Measurements from ENCODE around the gene C15orf39. TPM values are rescaled to one million over a fixed set of nuclear protein-coding genes. Genes with fewer than 3 reads are reported as not detected.
A peak's percentile ranks its signal among the peaks of the same experiment; 100 is the strongest.

The C15orf39 gene
- total and polyA plus RNA-seq, 2 of the 13 experiments (the other 11 are each of a cell fraction or from before 2014, with no cell fraction given) = 6.2 to 13.5 TPM

DNA sequence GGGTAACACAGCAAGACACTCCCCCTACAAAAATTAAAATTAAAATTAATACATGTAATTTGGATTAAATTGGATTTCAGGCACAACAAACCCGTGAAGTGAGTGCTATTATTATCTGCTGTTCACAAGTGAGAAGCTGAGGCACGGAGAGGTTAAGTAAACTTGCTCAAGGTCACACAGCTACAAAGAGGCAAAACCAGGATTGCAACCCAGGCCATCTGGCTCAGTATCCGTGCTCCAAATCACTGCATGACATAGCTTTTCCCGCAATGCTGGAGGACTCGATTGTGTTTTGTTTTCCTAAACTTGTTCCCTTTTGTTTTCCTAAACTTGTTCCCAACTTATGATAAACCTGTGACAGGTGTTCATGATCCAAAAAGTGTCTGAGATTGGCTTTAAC, 19.9 kb upstream of the C15orf39 start (continued):
- TF ChIP-seq ZNF441 (CRISPR knock-in tag; IDR thresholded peaks at IDR 0.05; ENCODE audit: borderline replicate concordance) (0 out of 2 replicates have a peak, but pooled peaks have one; percentile 4), HOMEZ (CRISPR knock-in tag; IDR thresholded peaks at IDR 0.05; ENCODE audit: low read depth) (no peak), ZSCAN29 (CRISPR knock-in tag; conservative IDR thresholded peaks at IDR 0.05) (no peak), ZNF550 (CRISPR knock-in tag; IDR thresholded peaks at IDR 0.05; ENCODE audit: borderline replicate concordance) (no peak), ZHX2 (IDR thresholded peaks at IDR 0.05; ENCODE audit: low read depth) (no peak), ZHX2 (CRISPR knock-in tag; IDR thresholded peaks at IDR 0.05; ENCODE audit: borderline replicate concordance) (no peak), NR2F6 (IDR thresholded peaks at IDR 0.05) (peak; percentile 72), NR2F6 (CRISPR knock-in tag; IDR thresholded peaks at IDR 0.05) (peak; percentile 79), ZNF460 (CRISPR knock-in tag; IDR thresholded peaks at IDR 0.05; ENCODE audit: borderline replicate concordance) (no peak), ZNF839 (CRISPR knock-in tag; IDR thresholded peaks at IDR 0.05; ENCODE audit: borderline replicate concordance) (no peak), CC2D1A (CRISPR knock-in tag; IDR thresholded peaks at IDR 0.05) (no peak), ZNF556 (CRISPR knock-in tag; IDR thresholded peaks at IDR 0.05; ENCODE audit: borderline replicate concordance) (no peak), POLR2G (IDR thresholded peaks at IDR 0.05; ENCODE audit: low read depth, low read length) (no peak), IKZF1 (IDR thresholded peaks at IDR 0.05) (no peak), ZFP62 (CRISPR knock-in tag; IDR thresholded peaks at IDR 0.05) (no peak), KDM3A (CRISPR knock-in tag; IDR thresholded peaks at IDR 0.05; ENCODE audit: low read depth) (no peak)
- TF ChIP-seq, protein P1, sequence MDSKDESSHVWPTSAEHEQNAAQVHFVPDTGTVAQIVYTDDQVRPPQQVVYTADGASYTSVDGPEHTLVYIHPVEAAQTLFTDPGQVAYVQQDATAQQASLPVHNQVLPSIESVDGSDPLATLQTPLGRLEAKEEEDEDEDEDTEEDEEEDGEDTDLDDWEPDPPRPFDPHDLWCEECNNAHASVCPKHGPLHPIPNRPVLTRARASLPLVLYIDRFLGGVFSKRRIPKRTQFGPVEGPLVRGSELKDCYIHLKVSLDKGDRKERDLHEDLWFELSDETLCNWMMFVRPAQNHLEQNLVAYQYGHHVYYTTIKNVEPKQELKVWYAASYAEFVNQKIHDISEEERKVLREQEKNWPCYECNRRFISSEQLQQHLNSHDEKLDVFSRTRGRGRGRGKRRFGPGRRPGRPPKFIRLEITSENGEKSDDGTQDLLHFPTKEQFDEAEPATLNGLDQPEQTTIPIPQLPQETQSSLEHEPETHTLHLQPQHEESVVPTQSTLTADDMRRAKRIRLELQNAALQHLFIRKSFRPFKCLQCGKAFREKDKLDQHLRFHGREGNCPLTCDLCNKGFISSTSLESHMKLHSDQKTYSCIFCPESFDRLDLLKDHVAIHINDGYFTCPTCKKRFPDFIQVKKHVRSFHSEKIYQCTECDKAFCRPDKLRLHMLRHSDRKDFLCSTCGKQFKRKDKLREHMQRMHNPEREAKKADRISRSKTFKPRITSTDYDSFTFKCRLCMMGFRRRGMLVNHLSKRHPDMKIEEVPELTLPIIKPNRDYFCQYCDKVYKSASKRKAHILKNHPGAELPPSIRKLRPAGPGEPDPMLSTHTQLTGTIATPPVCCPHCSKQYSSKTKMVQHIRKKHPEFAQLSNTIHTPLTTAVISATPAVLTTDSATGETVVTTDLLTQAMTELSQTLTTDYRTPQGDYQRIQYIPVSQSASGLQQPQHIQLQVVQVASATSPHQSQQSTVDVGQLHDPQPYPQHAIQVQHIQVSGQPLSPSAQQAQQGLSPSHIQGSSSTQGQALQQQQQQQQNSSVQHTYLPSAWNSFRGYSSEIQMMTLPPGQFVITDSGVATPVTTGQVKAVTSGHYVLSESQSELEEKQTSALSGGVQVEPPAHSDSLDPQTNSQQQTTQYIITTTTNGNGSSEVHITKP (CRISPR knock-in tag; IDR thresholded peaks at IDR 0.05; ENCODE audit: low read depth) = no peak
- TF ChIP-seq, protein P2, sequence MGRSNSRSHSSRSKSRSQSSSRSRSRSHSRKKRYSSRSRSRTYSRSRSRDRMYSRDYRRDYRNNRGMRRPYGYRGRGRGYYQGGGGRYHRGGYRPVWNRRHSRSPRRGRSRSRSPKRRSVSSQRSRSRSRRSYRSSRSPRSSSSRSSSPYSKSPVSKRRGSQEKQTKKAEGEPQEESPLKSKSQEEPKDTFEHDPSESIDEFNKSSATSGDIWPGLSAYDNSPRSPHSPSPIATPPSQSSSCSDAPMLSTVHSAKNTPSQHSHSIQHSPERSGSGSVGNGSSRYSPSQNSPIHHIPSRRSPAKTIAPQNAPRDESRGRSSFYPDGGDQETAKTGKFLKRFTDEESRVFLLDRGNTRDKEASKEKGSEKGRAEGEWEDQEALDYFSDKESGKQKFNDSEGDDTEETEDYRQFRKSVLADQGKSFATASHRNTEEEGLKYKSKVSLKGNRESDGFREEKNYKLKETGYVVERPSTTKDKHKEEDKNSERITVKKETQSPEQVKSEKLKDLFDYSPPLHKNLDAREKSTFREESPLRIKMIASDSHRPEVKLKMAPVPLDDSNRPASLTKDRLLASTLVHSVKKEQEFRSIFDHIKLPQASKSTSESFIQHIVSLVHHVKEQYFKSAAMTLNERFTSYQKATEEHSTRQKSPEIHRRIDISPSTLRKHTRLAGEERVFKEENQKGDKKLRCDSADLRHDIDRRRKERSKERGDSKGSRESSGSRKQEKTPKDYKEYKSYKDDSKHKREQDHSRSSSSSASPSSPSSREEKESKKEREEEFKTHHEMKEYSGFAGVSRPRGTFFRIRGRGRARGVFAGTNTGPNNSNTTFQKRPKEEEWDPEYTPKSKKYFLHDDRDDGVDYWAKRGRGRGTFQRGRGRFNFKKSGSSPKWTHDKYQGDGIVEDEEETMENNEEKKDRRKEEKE (IDR thresholded peaks at IDR 0.05) = no peak

All from HepG2 (cell line).